AG09319 (cell line): ENCODE data around the gene NRM.
"Not testable (repeated sequence)": the region's sequence is repeated elsewhere in the genome, so short reads cannot be mapped to it uniquely, and the experiment has no call there.

Experiments used
- DNase-seq: peaks from one replicate; pipeline ENCODE4 v3.0.0-alpha.2; 2010; ENCODE audit warnings: low read depth; ENCODE audit errors: extremely low read depth
- TF ChIP-seq, protein P1 (sequence below): IDR thresholded peaks from 2 replicates; pipeline ENCODE4 v1.5.1; 2011; ENCODE audit warnings: low read depth, mild to moderate bottlenecking, inconsistent platforms, low read length, moderate library complexity

NRM gene

DNA sequence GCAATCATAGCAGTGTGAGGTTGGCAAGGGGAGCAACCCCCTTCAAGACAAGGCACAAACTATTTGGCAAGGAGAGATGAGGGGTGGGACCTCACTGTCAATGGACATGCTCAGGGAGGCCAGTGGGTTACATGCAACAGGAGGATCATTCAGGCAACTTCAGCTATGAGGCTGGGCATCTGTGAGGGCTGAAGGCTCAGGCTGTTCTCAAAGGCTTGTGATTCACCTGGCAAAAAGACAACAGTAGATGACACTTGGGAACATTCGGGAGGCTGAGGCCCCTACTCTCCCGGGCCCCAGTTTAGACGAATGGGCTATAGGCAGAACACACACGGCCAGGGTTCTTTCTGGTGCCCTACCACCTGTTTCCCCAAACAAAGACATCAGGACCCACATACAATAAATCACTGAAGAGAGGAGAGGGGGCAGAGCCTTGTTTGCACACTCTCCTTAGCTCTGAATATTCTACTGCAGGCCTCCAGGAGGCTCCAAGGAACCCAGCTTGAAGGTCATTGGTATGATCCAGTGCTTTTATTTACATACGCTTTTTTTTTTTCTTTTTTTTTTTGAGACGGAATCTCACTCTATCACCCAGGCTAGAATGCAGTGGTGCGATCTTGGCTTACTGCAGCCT is 37.3 kb upstream of the NRM start:
- no peak for DNase-seq
- TF ChIP-seq, protein P1, sequence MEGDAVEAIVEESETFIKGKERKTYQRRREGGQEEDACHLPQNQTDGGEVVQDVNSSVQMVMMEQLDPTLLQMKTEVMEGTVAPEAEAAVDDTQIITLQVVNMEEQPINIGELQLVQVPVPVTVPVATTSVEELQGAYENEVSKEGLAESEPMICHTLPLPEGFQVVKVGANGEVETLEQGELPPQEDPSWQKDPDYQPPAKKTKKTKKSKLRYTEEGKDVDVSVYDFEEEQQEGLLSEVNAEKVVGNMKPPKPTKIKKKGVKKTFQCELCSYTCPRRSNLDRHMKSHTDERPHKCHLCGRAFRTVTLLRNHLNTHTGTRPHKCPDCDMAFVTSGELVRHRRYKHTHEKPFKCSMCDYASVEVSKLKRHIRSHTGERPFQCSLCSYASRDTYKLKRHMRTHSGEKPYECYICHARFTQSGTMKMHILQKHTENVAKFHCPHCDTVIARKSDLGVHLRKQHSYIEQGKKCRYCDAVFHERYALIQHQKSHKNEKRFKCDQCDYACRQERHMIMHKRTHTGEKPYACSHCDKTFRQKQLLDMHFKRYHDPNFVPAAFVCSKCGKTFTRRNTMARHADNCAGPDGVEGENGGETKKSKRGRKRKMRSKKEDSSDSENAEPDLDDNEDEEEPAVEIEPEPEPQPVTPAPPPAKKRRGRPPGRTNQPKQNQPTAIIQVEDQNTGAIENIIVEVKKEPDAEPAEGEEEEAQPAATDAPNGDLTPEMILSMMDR, result peak; percentile 37

DNA sequence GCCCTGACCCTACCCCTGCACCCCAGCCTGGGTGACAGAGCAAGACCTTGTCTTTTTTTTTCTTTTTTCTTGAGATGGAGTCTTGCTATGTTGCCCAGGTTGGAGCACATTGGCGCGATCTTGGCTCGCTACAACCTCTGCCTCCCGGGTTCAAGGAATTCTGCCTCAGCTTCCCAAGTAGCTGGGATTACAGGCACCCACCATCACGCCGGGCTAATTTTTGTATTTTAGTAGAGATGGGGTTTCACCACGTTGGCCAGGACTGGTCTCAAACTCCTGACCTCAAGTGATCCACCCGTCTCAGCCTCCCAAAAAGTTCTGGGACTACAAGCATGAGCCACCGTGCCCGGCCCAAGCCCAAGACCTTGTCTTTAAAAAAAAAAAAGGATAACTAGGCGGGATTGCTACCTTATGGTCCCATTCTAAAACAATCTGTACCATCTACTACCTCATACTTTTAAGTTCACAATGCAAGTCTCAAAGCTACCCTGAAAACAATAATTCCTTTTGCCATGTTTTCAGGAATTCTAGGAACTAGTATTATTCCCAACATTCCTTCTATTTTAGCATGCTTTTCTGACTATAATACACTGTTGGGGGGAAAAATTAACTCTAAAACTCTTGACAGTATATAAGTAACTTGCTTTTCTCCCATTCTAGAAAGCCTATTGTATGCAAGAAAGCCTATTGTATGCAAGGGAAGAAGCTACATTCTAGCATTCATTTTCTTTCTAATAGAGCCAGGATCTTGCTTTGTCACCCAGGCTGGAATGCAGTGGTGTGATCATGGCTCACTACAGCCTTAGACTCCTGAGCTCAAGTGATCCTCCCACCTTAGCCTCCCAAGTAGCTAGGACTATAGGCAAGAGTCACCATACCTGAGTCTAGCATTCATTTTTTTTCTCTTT is 36.0 kb upstream of the NRM start:
- TF ChIP-seq, protein P1, result no peak
- DNase-seq, result no peak

DNA sequence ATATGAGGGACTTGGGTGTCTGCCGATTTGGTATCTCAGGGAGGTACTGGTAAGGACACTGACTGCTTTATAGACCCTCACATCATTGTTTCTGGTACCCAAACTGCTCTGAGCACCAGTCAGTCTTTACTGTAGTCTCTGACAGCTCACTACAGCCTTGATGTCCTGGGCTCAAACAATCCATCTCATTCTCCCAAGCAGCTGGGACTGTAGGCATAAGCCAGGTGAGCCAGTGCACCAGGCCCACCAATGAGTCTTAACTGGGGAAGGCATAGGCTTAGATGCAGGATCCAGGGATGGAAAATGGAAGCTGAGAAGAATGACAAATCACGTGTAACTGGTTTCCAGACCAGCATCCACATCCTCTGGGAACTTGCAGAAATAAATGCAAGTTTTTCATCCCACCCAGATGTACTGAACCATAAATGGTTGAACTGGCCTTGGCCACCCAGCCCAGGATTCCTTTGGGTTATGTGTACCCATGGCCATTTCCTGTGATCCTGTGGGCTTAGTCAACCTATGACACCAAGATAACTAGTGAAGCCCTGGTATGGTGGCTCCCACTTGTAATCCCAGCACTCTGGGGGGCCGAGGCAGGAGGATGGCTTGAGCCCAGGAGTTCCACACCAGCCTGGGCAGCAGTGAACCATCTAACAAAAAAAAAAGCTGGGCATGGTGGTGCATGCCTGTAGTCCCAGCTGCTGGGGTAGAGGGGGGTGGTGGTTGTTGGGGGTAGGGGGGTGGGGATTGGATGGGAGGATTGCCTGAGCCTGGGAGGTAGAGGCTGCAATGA is 35.1 kb upstream of the NRM start:
- TF ChIP-seq, protein P1, result no peak
- DNase-seq, result no peak

DNA sequence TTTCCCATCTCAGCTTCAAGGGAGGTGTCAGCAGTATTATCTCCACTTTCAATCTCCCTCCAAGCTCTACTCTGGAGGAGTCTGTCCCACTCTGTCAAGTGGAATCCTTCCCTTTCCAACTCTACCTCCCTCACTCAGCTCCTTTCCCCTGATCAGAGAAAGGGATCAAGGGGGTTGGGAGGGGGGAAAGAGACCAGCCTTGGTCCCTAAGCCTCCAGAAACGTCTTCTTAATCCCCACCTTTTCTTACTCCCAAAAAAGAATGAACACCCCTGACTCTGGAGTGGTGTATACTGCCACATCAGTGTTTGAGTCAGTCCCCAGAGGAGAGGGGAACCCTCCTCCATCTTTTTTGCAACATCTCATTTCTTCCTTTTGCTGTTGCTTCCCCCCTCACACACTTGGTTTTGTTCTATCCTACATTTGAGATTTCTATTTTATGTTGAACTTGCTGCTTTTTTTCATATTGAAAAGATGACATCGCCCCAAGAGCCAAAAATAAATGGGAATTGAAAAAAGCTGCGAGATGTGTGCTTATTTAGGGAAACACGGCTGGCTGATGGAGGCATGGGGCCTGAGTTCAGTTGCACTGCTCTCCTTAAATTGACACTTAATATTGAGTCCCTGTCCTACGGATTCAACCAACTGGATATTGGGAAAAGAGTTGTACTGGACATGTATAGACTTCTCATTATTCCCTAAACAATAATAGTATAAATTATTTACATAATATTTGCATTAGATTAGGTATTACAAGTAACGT is 34.3 kb upstream of the NRM start:
- TF ChIP-seq, protein P1, result no peak
- no peak for DNase-seq

DNA sequence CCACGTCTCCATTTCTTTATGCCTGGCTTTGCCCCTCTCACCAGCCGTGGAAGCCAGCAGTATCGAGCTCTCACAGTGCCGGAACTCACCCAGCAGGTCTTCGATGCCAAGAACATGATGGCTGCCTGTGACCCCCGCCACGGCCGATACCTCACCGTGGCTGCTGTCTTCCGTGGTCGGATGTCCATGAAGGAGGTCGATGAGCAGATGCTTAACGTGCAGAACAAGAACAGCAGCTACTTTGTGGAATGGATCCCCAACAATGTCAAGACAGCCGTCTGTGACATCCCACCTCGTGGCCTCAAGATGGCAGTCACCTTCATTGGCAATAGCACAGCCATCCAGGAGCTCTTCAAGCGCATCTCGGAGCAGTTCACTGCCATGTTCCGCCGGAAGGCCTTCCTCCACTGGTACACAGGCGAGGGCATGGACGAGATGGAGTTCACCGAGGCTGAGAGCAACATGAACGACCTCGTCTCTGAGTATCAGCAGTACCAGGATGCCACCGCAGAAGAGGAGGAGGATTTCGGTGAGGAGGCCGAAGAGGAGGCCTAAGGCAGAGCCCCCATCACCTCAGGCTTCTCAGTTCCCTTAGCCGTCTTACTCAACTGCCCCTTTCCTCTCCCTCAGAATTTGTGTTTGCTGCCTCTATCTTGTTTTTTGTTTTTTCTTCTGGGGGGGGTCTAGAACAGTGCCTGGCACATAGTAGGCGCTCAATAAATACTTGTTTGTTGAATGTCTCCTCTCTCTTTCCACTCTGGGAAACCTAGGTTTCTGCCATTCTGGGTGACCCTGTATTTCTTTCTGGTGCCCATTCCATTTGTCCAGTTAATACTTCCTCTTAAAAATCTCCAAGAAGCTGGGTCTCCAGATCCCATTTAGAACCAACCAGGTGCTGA is 33.3 kb upstream of the NRM start:
- DNase-seq, result not testable (repeated sequence)

DNA sequence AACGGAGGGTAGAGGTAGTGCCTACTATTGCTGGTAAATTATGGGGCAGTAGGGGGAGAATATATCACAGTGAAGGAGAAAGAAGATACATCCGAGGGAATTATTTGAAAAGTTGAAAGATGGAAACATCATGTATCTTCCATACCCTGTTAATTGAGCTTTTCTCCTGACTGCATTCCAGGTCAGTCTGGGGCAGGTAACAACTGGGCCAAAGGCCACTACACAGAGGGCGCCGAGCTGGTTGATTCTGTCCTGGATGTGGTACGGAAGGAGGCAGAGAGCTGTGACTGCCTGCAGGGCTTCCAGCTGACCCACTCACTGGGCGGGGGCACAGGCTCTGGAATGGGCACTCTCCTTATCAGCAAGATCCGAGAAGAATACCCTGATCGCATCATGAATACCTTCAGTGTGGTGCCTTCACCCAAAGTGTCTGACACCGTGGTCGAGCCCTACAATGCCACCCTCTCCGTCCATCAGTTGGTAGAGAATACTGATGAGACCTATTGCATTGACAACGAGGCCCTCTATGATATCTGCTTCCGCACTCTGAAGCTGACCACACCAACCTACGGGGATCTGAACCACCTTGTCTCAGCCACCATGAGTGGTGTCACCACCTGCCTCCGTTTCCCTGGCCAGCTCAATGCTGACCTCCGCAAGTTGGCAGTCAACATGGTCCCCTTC is 32.5 kb upstream of the NRM start:
- not testable (repeated sequence) for DNase-seq
